IMR-90 (cell line): ENCODE measurements around the gene STOML2. TPM values are rescaled to one million over a fixed set of nuclear protein-coding genes. Genes with fewer than 3 reads are reported as not detected.
A peak's percentile ranks its signal among the peaks of the same experiment; 100 is the strongest.
"Not testable (repeated sequence)": the region's sequence is repeated elsewhere in the genome, so short reads cannot be mapped to it uniquely, and the experiment has no call there.

ENCODE experiments used
- ATAC-seq: fragments of 200-7000 bp; cut with Tn5 transposase; 2 replicates; pipeline ENCODE4 v1.9.1; 2020; ENCODE audit warnings: low read depth, mild to moderate bottlenecking, moderate library complexity
- BruUV-seq: library from RNA; stranded (reverse); fragments of 400-500 nt; replicated peaks from 2 replicates; lab custom pipeline; 2021; lab: Mats Ljungman, UMichigan
- CTCF ChIA-PET: fragments of 300-600 bp; formaldehyde crosslinking; extraction: SDS; loops from one replicate; lab custom pipeline; 2021; ENCODE audit warnings: antibody characterized with exemption; lab: Yijun Ruan, JAX
- POLR2A ChIA-PET: fragments of 300-600 bp; sonication (Branson Sonifier 250); formaldehyde crosslinking; loops from one replicate; lab custom pipeline; 2022; ENCODE audit warnings: antibody characterized with exemption; ENCODE audit not compliant: unreplicated experiment; lab: Charles Lee
- DNase-seq: peaks from one replicate; pipeline ENCODE4 v3.0.0; 2013
- H2AFZ ChIP-seq: replicated peaks from 2 replicates; pipeline ENCODE3; 2013; ENCODE audit warnings: low read length, mild to moderate bottlenecking; ENCODE audit not compliant: poor library complexity
- H2AK5ac ChIP-seq: 2 replicates; pipeline ENCODE4 v1.6.1; 2013; ENCODE audit warnings: low read depth, low read length, inconsistent platforms
- H2AK9ac ChIP-seq: replicated peaks from 2 replicates; pipeline ENCODE3; 2013; ENCODE audit warnings: mild to moderate bottlenecking, low read depth, low read length, moderate library complexity; ENCODE audit not compliant: poor library complexity
- H2BK120ac ChIP-seq: 2 replicates; pipeline ENCODE4 v1.6.1; 2013; ENCODE audit warnings: low read depth, low read length, inconsistent platforms
- H2BK15ac ChIP-seq: 3 replicates; pipeline ENCODE4 v1.6.1; 2013; ENCODE audit warnings: low read depth, low read length, inconsistent platforms
- H2BK20ac ChIP-seq: 2 replicates; pipeline ENCODE4 v1.6.1; 2013; ENCODE audit warnings: low read depth, mild to moderate bottlenecking, inconsistent platforms, low read length, moderate library complexity
- H2BK5ac ChIP-seq: 2 replicates; pipeline ENCODE4 v1.6.1; 2013; ENCODE audit warnings: mild to moderate bottlenecking, low read depth, low read length, inconsistent platforms; ENCODE audit not compliant: poor library complexity, severe bottlenecking
- H3K14ac ChIP-seq: replicated peaks from 2 replicates; pipeline ENCODE4 v1.6.1; 2013; ENCODE audit warnings: low read depth, low read length, inconsistent platforms
- H3K18ac ChIP-seq: 2 replicates; pipeline ENCODE4 v1.6.1; 2013; ENCODE audit warnings: low read depth, low read length, control low read depth
- H3K23ac ChIP-seq: 2 replicates; pipeline ENCODE4 v1.6.1; 2013; ENCODE audit warnings: low read depth, low read length, inconsistent platforms
- H3K27ac ChIP-seq: 2 replicates; pipeline ENCODE4 v1.5.1; 2013; ENCODE audit warnings: mild to moderate bottlenecking, control low read depth, low read length; ENCODE audit not compliant: insufficient read depth
- H3K27me3 ChIP-seq: 2 replicates; pipeline ENCODE4 v1.6.1; 2013; ENCODE audit warnings: low read length; ENCODE audit not compliant: control insufficient read depth, insufficient read depth
- H3K36me3 ChIP-seq: 2 replicates; pipeline ENCODE4 v1.6.1; 2013; ENCODE audit warnings: low read length, mixed read lengths; ENCODE audit not compliant: control insufficient read depth, insufficient read depth
- H3K4ac ChIP-seq: 2 replicates; pipeline ENCODE4 v1.6.1; 2013; ENCODE audit warnings: low read depth, low read length, inconsistent platforms
- H3K4me1 ChIP-seq: 2 replicates; pipeline ENCODE4 v1.6.1; 2013; ENCODE audit warnings: low read length, mixed read lengths; ENCODE audit not compliant: control insufficient read depth, insufficient read depth
- H3K4me2 ChIP-seq: 2 replicates; pipeline ENCODE4 v1.6.1; 2013; ENCODE audit warnings: low read depth, mild to moderate bottlenecking, control low read depth, low read length, moderate library complexity
- H3K4me3 ChIP-seq: 2 replicates; pipeline ENCODE4 v1.5.1; 2013; ENCODE audit warnings: low read depth, mild to moderate bottlenecking, control low read depth, low read length, moderate library complexity; ENCODE audit not compliant: insufficient read depth
- H3K56ac ChIP-seq: 2 replicates; pipeline ENCODE4 v1.6.1; 2013; ENCODE audit warnings: low read length, inconsistent platforms; ENCODE audit not compliant: insufficient read depth; ENCODE audit errors: extremely low read depth
- H3K79me1 ChIP-seq, 2 experiments: 2 replicates each; pipeline ENCODE4 v1.6.1; 2013; ENCODE audit warnings: low read length in 2 of 2, inconsistent platforms in 1 of 2, low read depth in 1 of 2
- H3K9ac ChIP-seq: 2 replicates; pipeline ENCODE4 v1.6.1; 2013; ENCODE audit warnings: low read depth, low read length, control low read depth
- H3K9me1 ChIP-seq: 2 replicates; pipeline ENCODE4 v1.6.1; 2013; ENCODE audit warnings: low read length, inconsistent platforms; ENCODE audit not compliant: insufficient read depth
- H3K9me3 ChIP-seq: 2 replicates; pipeline ENCODE4 v1.6.1; 2013; ENCODE audit warnings: low read length; ENCODE audit not compliant: control insufficient read depth, insufficient read depth
- H4K20me1 ChIP-seq: 2 replicates; pipeline ENCODE4 v1.6.1; 2013; ENCODE audit warnings: low read length, inconsistent platforms; ENCODE audit not compliant: insufficient read depth
- H4K5ac ChIP-seq: 2 replicates; pipeline ENCODE4 v1.6.1; 2013; ENCODE audit warnings: mild to moderate bottlenecking, low read depth, low read length, control low read depth
- H4K8ac ChIP-seq, 2 experiments: 2 replicates each; pipeline ENCODE4 v1.6.1; 2013; ENCODE audit warnings: low read depth in 2 of 2, low read length in 2 of 2, control low read depth in 1 of 2, inconsistent platforms in 1 of 2
- H4K91ac ChIP-seq: 2 replicates; pipeline ENCODE4 v1.6.1; 2013; ENCODE audit warnings: low read depth, low read length, inconsistent platforms; ENCODE audit not compliant: insufficient read depth
- CTCF ChIP-seq: conservative IDR thresholded peaks from 2 replicates; pipeline ENCODE4 v1.5.1; 2012; ENCODE audit warnings: mild to moderate bottlenecking, low read depth, low read length, improper control_type of control experiment
- MAZ ChIP-seq: IDR thresholded peaks from 2 replicates; pipeline ENCODE4 v1.6.1; 2012; ENCODE audit warnings: low read depth, mild to moderate bottlenecking, low read length, improper control_type of control experiment, moderate library complexity, borderline replicate concordance
- MXI1 ChIP-seq: IDR thresholded peaks from 2 replicates; pipeline ENCODE4 v1.6.1; 2012; ENCODE audit warnings: low read depth, mild to moderate bottlenecking, low read length, moderate library complexity, borderline replicate concordance
- WGBS, 2 experiments: methylation state at CpG; one replicate each; pipeline versions ENCODE4 v1.1.5 to v1.1.7; 2013; ENCODE audit warnings: missing lambda C conversion rate in 2 of 2; ENCODE audit not compliant: insufficient read length in 1 of 2; ENCODE audit errors: extremely low coverage in 2 of 2; 5-methylcytosine and 5-hydroxymethylcytosine counted together
- dilution Hi-C: fragments of 300-500 bp; cut with HindIII; formaldehyde crosslinking; loops from one replicate; pipeline ENCODE4 v1.14.3; 2018; ENCODE audit warnings: low sequenced_read_pairs; ENCODE audit not compliant: unreplicated experiment
- in situ Hi-C: fragments of 300-500 bp; cut with MboI; formaldehyde crosslinking; loops from 3 replicates; pipeline ENCODE4 v1.14.3; 2019; ENCODE audit warnings: low sequenced_read_pairs, inconsistent platforms, mixed read lengths
- intact Hi-C: fragments of 100-400 bp; cut with micrococcal nuclease; formaldehyde crosslinking; loops from 2 replicates; pipeline ENCODE4 v1.10.0; 2022
- polyA plus RNA-seq, 3 experiments: library from polyadenylated mRNA; depleted of rRNA; stranded (reverse); fragments of >200 nt; gene quantifications; 2 replicates each; pipeline ENCODE4 v1.2.3, GENCODE V29; 2012; ENCODE audit warnings: low replicate concordance in 1 of 3
- total RNA-seq: library from RNA; depleted of rRNA; stranded (reverse); fragments of >200 nt; gene quantifications from 2 replicates; pipeline ENCODE4 v1.2.3, GENCODE V29; 2012

The STOML2 gene
- total and polyA plus RNA-seq, 2 of the 4 experiments (the other 2 are of a cell fraction): 177 to 250 TPM

GRCh38 chr9:35102769-35103659 is at the start of gene STOML2 (continued):
- TF ChIP-seq MXI1: no peak; the same call in 1 of the 2 replicates
- TF ChIP-seq MAZ: peak; percentile 77
- no peak for TF ChIP-seq CTCF

- H3K14ac ChIP-seq, H4K8ac ChIP-seq, H3K18ac ChIP-seq, H3K56ac ChIP-seq, H3K27ac ChIP-seq, H2BK5ac ChIP-seq, H4K20me1 ChIP-seq, H2AFZ ChIP-seq, DNase-seq, H3K9ac ChIP-seq, H3K36me3 ChIP-seq, H2AK5ac ChIP-seq, H2BK15ac ChIP-seq, H3K4me2 ChIP-seq, H3K79me1 ChIP-seq, BruUV-seq, H3K9me1 ChIP-seq, H2BK120ac ChIP-seq, H4K91ac ChIP-seq, H3K27me3 ChIP-seq, in situ Hi-C loops, dilution Hi-C loops, intact Hi-C loops, H2AK9ac ChIP-seq, H2BK20ac ChIP-seq, ATAC-seq, H3K4me1 ChIP-seq, CTCF ChIA-PET, H3K23ac ChIP-seq, H4K5ac ChIP-seq, H3K4me3 ChIP-seq, H3K4ac ChIP-seq, POLR2A ChIA-PET: not testable (repeated sequence)
- WGBS, 2 experiments: no CpG with 5 or more reads among the region's 5 CpGs
- H3K9me3 ChIP-seq: peaks cover 15% of the 10 kb centered on the region
Observed at GRCh38 chr9:35147941-35148563, 45.1 kb upstream of the STOML2 start.
